Measurements from ENCODE around the gene SLC16A9.

- TF ChIP-seq, protein P1, sequence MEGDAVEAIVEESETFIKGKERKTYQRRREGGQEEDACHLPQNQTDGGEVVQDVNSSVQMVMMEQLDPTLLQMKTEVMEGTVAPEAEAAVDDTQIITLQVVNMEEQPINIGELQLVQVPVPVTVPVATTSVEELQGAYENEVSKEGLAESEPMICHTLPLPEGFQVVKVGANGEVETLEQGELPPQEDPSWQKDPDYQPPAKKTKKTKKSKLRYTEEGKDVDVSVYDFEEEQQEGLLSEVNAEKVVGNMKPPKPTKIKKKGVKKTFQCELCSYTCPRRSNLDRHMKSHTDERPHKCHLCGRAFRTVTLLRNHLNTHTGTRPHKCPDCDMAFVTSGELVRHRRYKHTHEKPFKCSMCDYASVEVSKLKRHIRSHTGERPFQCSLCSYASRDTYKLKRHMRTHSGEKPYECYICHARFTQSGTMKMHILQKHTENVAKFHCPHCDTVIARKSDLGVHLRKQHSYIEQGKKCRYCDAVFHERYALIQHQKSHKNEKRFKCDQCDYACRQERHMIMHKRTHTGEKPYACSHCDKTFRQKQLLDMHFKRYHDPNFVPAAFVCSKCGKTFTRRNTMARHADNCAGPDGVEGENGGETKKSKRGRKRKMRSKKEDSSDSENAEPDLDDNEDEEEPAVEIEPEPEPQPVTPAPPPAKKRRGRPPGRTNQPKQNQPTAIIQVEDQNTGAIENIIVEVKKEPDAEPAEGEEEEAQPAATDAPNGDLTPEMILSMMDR (IDR thresholded peaks at IDR 0.05; ENCODE audit: insufficient read depth, low read length, poor library complexity, severe bottlenecking) = no peak
- no peak for TF ChIP-seq EZH2phosphoT487 (conservative IDR thresholded peaks at IDR 0.05; ENCODE audit: low read length)
Observed at GRCh38 chr10:59606551-59606961, 103.1 kb downstream of the SLC16A9 start.

All from SU-DHL-6 (cell line).